Measurements from ENCODE around the gene LGALS3. TPM values are rescaled to one million over a fixed set of nuclear protein-coding genes. Genes with fewer than 3 reads are reported as not detected.

Gene LGALS3
- total RNA-seq, 1 donor from 2014 or later: 198 TPM

DNA sequence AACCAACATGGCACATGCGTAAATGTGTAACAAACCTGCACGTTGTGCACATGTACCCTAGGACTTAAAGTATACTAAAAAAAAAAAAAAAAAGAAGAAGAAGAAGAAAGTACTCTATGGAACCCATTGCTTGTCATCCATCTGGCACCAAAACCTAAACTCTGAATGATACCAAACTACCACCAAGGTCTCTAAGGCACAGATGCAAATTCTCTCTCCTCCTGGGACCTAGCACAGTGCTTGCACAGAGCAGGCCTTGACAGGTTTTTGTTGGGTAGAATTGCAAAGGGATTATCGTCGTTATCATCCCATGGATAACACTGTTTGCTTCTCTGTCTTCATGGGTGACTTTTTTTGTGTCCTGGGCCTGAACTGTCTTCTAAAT, 13.2 kb upstream of the LGALS3 start:
- TF ChIP-seq, protein P1, sequence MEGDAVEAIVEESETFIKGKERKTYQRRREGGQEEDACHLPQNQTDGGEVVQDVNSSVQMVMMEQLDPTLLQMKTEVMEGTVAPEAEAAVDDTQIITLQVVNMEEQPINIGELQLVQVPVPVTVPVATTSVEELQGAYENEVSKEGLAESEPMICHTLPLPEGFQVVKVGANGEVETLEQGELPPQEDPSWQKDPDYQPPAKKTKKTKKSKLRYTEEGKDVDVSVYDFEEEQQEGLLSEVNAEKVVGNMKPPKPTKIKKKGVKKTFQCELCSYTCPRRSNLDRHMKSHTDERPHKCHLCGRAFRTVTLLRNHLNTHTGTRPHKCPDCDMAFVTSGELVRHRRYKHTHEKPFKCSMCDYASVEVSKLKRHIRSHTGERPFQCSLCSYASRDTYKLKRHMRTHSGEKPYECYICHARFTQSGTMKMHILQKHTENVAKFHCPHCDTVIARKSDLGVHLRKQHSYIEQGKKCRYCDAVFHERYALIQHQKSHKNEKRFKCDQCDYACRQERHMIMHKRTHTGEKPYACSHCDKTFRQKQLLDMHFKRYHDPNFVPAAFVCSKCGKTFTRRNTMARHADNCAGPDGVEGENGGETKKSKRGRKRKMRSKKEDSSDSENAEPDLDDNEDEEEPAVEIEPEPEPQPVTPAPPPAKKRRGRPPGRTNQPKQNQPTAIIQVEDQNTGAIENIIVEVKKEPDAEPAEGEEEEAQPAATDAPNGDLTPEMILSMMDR (IDR thresholded peaks at IDR 0.05; ENCODE audit: insufficient read depth, low read length, severe bottlenecking): no peak
- no peak overlapping the region for H3K4me3 ChIP-seq (ENCODE audit: low read depth, low read length)
- no peaks in the 10 kb centered on the region for H3K27me3 ChIP-seq (ENCODE audit: control insufficient read depth, insufficient read depth, low read length)
- DNase-seq (ENCODE audit: low read depth) (no peak), FAIRE-seq (no peak)
- H3K36me3 ChIP-seq (ENCODE audit: control insufficient read depth, insufficient read depth, low read length): no peaks in the 10 kb centered on the region

DNA sequence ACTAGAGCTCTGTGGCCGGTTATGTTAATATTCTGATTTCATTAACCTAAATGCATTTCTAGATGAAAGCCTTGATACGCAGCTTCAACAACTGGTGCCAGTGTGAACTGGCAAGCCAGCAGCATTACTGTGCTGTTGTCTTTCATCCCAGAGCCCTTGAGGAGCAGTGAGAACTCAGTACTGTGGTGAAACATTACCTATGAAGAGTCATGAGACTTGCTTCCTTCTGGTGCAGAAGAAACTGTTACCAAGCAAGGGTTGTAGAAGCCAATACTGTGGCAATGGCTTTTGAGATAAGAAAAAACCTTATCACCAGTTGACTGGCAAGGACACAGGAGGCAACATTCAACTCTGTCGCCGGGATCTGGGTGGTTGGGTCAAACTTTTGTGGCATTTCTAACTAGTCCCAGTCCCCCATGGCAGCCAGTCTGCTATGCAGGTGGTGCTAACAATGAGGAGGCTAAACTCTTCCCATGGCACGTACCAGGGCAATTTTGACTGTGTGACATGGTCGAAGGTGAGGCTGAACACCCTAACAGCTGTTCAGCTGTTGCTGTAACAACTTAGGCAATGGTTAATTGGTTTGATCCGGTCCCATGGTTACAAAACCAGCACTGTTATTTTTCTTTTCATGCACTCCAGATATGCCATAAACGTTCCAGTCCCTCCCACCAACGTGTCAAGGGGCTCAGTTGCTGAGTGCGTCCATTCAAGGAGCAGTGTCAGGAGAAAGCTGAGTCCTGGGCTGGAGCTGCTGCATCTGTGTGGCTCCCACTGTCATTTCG, 12.6 kb upstream of the LGALS3 start:
- Histone ChIP-seq H3K27me3 (ENCODE audit: control insufficient read depth, insufficient read depth, low read length) (no peaks in the 10 kb centered on the region), H3K36me3 (ENCODE audit: control insufficient read depth, insufficient read depth, low read length) (no peaks in the 10 kb centered on the region), H3K4me3 (ENCODE audit: low read depth, low read length) (no peak overlapping the region)
- DNase-seq (ENCODE audit: low read depth) (no peak), FAIRE-seq (peak; percentile 28)
- TF ChIP-seq, protein P1 (IDR thresholded peaks at IDR 0.05; ENCODE audit: insufficient read depth, low read length, severe bottlenecking): no peak

DNA sequence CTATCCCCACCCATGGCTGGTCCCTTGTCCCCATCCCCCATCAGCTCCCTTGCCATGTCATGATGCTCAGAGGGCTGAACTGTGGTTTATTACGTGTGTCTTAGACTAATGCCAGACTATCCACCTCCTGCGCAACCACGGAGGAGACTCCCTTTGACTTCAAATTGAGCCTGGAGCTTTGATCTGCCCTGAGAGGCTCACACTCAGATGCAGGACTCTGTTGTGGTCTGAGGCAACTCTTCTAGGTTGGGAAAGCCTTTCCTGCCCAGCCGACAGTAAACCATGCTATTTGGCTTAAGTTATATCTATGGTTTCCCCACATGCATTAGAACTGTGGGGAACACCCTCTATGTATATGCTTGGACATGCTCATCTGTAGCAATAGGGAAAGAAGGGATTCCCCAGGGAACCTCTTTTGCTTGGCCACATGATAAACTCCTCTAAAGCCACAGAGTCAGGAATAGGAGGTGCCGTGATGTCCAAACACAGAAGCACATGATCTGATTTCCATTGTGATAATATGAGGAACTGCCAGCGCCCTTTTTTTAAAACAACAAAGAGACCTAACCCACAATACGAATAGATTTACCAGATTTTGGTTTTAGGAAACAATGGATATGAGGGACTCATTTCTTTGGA, 11.1 kb upstream of the LGALS3 start:
- FAIRE-seq: peak; percentile 50
- no peaks in the 10 kb centered on the region for H3K27me3 ChIP-seq (ENCODE audit: control insufficient read depth, insufficient read depth, low read length)
- H3K4me3 ChIP-seq (ENCODE audit: low read depth, low read length): no peak overlapping the region
- no peaks in the 10 kb centered on the region for H3K36me3 ChIP-seq (ENCODE audit: control insufficient read depth, insufficient read depth, low read length)
- TF ChIP-seq, protein P1 (IDR thresholded peaks at IDR 0.05; ENCODE audit: insufficient read depth, low read length, severe bottlenecking): no peak
- DNase-seq (ENCODE audit: low read depth): peak; percentile 87

DNA sequence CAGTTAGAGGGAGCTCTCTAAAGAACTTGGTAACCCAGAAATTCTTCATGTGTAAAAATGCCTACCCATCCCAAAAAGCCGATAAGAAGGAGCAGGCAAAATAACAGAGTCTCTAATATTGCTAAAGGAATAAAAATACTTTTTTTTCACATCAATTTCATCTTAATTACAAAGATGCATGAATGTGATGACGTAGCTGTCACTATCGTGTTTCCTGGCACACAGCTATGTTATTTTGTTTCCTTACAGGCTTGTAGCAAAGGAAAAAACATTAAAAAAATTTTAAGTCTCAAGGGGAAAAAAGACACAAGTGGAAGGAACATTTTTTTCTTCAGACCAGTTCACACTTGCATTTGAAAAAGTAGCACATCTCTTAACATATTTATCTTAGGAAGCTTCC, 10.3 kb upstream of the LGALS3 start:
- DNase-seq (ENCODE audit: low read depth): no peak
- no peaks in the 10 kb centered on the region for H3K27me3 ChIP-seq (ENCODE audit: control insufficient read depth, insufficient read depth, low read length)
- no peak for FAIRE-seq
- TF ChIP-seq, protein P1 (IDR thresholded peaks at IDR 0.05; ENCODE audit: insufficient read depth, low read length, severe bottlenecking): no peak
- no peaks in the 10 kb centered on the region for H3K36me3 ChIP-seq (ENCODE audit: control insufficient read depth, insufficient read depth, low read length)
- no peak overlapping the region for H3K4me3 ChIP-seq (ENCODE audit: low read depth, low read length)

DNA sequence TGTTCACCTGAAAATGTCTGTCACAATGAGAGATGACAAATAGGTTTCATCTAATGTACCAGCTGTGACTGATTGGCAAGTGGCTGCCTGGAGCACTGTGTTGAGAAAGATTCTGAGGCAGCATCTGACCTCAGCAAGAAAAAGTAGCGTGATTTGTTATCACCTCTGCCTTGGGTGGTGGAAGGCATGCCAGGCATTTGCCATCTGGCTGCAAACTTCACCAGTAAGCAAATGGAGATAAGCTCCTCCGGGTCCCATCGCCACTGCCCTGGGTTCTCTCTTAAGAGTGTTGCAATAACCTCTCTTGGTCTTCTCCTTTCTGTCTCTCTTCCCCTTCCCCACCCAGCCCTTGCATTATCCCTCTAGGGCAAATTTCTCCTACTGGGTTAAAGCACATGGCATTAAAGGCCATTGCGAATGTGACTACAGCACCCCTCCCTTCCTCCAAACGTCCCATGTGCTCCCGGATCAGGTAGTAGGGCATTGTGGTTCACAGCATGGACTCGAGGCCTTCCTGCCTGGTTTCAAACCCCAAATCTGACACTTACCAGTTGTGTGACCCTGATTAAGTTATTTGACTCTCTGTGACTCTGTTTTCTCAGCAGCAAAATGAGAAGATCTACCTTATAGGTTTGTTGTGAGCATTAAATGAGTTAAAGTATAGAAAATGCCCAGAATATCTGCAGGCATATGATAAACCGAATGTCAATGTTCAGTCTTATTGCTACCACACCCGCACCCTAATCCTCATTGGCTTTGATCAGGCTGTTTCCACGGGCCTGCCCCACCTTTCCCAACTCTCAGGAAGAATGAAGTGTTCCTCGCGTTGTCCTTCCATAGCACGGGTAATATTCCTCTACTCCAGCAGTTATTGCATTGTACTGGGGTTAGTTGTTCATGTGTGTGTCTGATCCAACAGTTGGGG, 8.2 kb upstream of the LGALS3 start:
- Histone ChIP-seq H3K4me3 (ENCODE audit: low read depth, low read length) (no peak overlapping the region), H3K36me3 (ENCODE audit: control insufficient read depth, insufficient read depth, low read length) (no peaks in the 10 kb centered on the region), H3K27me3 (ENCODE audit: control insufficient read depth, insufficient read depth, low read length) (no peaks in the 10 kb centered on the region)
- DNase-seq (ENCODE audit: low read depth) (no peak), FAIRE-seq (no peak)
- TF ChIP-seq, protein P1 (IDR thresholded peaks at IDR 0.05; ENCODE audit: insufficient read depth, low read length, severe bottlenecking): no peak

All from bronchial epithelial cell (primary cell).